ENCODE measurements around the gene DNM2. TPM values are rescaled to one million over a fixed set of nuclear protein-coding genes. Genes with fewer than 3 reads are reported as not detected.

DNM2 gene
- total RNA-seq, 2 experiments from 2014 or later, result 279 to 286 TPM

- Histone ChIP-seq H3K9me3 (ENCODE audit: control insufficient read depth in 1 of 2, insufficient read depth in 1 of 2, low read length in 2 of 2) (no peaks in the 10 kb centered on the region), H3K4me1 (ENCODE audit: insufficient read depth, low read length) (no peaks in the 10 kb centered on the region), H3K36me3 (ENCODE audit: insufficient read depth, low read length) (peaks cover 74% of the 10 kb centered on the region), H3K27ac (ENCODE audit: low read depth in 1 of 2, low read length in 2 of 2) (no peak overlapping the region), H3K27me3 (ENCODE audit: control insufficient read depth in 1 of 2, insufficient read depth in 2 of 2, low read length in 2 of 2) (no peaks in the 10 kb centered on the region), H3K4me3 (ENCODE audit: low read length) (no peak overlapping the region)
- H3K4me1 Mint-ChIP-seq (ENCODE audit: low read depth), result no peaks in the 10 kb centered on the region
- H3K36me3 Mint-ChIP-seq (ENCODE audit: low read depth), result peaks cover 71% of the 10 kb centered on the region
- H3K4me3 Mint-ChIP-seq, result no peak overlapping the region
- ChIA-PET POLR2A (interaction anchor here (1.2 kb wide), 1 partner anchor 9 kb away, joined by 3 read pairs; the partner anchor contains the start of gene TMED1), CTCF (interaction anchor here (1.3 kb wide), 1 partner anchor 109 kb away, joined by 3 read pairs; the partner anchor contains the start of gene DNM2)
- H3K27ac Mint-ChIP-seq, result no peak overlapping the region
- no peaks in the 10 kb centered on the region for H3K27me3 Mint-ChIP-seq
- DNase-seq (no peak), ATAC-seq (ENCODE audit: poor library complexity) (no peak)
- intact Hi-C loops (cut with DNase I, micrococcal nuclease), result no loop called here
- no peaks in the 10 kb centered on the region for H3K9me3 Mint-ChIP-seq
- TF ChIP-seq, protein P1, sequence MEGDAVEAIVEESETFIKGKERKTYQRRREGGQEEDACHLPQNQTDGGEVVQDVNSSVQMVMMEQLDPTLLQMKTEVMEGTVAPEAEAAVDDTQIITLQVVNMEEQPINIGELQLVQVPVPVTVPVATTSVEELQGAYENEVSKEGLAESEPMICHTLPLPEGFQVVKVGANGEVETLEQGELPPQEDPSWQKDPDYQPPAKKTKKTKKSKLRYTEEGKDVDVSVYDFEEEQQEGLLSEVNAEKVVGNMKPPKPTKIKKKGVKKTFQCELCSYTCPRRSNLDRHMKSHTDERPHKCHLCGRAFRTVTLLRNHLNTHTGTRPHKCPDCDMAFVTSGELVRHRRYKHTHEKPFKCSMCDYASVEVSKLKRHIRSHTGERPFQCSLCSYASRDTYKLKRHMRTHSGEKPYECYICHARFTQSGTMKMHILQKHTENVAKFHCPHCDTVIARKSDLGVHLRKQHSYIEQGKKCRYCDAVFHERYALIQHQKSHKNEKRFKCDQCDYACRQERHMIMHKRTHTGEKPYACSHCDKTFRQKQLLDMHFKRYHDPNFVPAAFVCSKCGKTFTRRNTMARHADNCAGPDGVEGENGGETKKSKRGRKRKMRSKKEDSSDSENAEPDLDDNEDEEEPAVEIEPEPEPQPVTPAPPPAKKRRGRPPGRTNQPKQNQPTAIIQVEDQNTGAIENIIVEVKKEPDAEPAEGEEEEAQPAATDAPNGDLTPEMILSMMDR (IDR thresholded peaks at IDR 0.05), result no peak
These were observed 109.0 kb downstream of the DNM2 start for GRCh38 chr19:10826846-10827245.

- intact Hi-C loops (cut with DNase I, micrococcal nuclease), result no loop called here
- ATAC-seq (ENCODE audit: poor library complexity), result peak; percentile 36
- Mint-ChIP-seq H3K36me3 (ENCODE audit: low read depth) (peaks cover 79% of the 10 kb centered on the region), H3K4me1 (ENCODE audit: low read depth) (no peaks in the 10 kb centered on the region), H3K4me3 (no peak overlapping the region), H3K27me3 (no peaks in the 10 kb centered on the region), H3K27ac (no peak overlapping the region), H3K9me3 (no peaks in the 10 kb centered on the region)
- POLR2A ChIA-PET, result interaction anchor here (0.9 kb wide), 1 partner anchor 110 kb away, joined by 3 read pairs; no protein-coding TSS in a partner anchor
- no peak overlapping the region for H3K27ac ChIP-seq (ENCODE audit: low read depth in 1 of 2, low read length in 2 of 2)
- peaks cover 69% of the 10 kb centered on the region for H3K36me3 ChIP-seq (ENCODE audit: insufficient read depth, low read length)
- no peaks in the 10 kb centered on the region for H3K4me1 ChIP-seq (ENCODE audit: insufficient read depth, low read length)
- CTCF ChIA-PET, result no interaction called here
- no peak overlapping the region for H3K4me3 ChIP-seq (ENCODE audit: low read length)
- no peaks in the 10 kb centered on the region for H3K27me3 ChIP-seq (ENCODE audit: control insufficient read depth in 1 of 2, insufficient read depth in 2 of 2, low read length in 2 of 2)
- no peaks in the 10 kb centered on the region for H3K9me3 ChIP-seq (ENCODE audit: control insufficient read depth in 1 of 2, insufficient read depth in 1 of 2, low read length in 2 of 2)
- TF ChIP-seq, protein P1 (IDR thresholded peaks at IDR 0.05), result no peak
- peak in 1 of 14 experiments; percentile 39 for DNase-seq
These were observed 111.3 kb downstream of the DNM2 start for GRCh38 chr19:10828981-10829821.

- H3K27ac Mint-ChIP-seq, result no peak overlapping the region
- no peak overlapping the region for H3K4me3 Mint-ChIP-seq
- H3K9me3 Mint-ChIP-seq, result no peaks in the 10 kb centered on the region
- peaks cover 72% of the 10 kb centered on the region for H3K36me3 Mint-ChIP-seq (ENCODE audit: low read depth)
- no peak for ATAC-seq (ENCODE audit: poor library complexity)
- CTCF ChIA-PET, result interaction anchor here (1.1 kb wide), 1 partner anchor 10 kb away, joined by 3 read pairs; no protein-coding TSS in a partner anchor
- intact Hi-C loops (cut with DNase I, micrococcal nuclease), result no loop called here
- no peaks in the 10 kb centered on the region for H3K4me1 Mint-ChIP-seq (ENCODE audit: low read depth)
- H3K27me3 ChIP-seq (ENCODE audit: control insufficient read depth in 1 of 2, insufficient read depth in 2 of 2, low read length in 2 of 2), result no peaks in the 10 kb centered on the region
- H3K9me3 ChIP-seq (ENCODE audit: control insufficient read depth in 1 of 2, insufficient read depth in 1 of 2, low read length in 2 of 2), result no peaks in the 10 kb centered on the region
- H3K27me3 Mint-ChIP-seq, result no peaks in the 10 kb centered on the region
- POLR2A ChIA-PET, result interaction anchor here (0.9 kb wide), 1 partner anchor 111 kb away, joined by 3 read pairs; no protein-coding TSS in a partner anchor
- peak in 1 of 14 experiments; percentile 24 for DNase-seq
- TF ChIP-seq, protein P1 (IDR thresholded peaks at IDR 0.05), result no peak
- H3K36me3 ChIP-seq (ENCODE audit: insufficient read depth, low read length), result peaks cover 63% of the 10 kb centered on the region
- H3K4me3 ChIP-seq (ENCODE audit: low read length), result no peak overlapping the region
- peaks cover 3% of the 10 kb centered on the region for H3K4me1 ChIP-seq (ENCODE audit: insufficient read depth, low read length)
- no peak overlapping the region for H3K27ac ChIP-seq (ENCODE audit: low read depth in 1 of 2, low read length in 2 of 2)
These were observed 112.1 kb downstream of the DNM2 start for GRCh38 chr19:10829967-10830366.

Measured in CD4-positive, alpha-beta T cell (primary cell).